ENCODE measurements around the gene NR2F2. TPM values are rescaled to one million over a fixed set of nuclear protein-coding genes. Genes with fewer than 3 reads are reported as not detected.

Gene NR2F2
- total RNA-seq (2014; rRNA removed; shearing (Covaris generic)): 3.1 and 4.0 TPM in 2 replicates

DNA sequence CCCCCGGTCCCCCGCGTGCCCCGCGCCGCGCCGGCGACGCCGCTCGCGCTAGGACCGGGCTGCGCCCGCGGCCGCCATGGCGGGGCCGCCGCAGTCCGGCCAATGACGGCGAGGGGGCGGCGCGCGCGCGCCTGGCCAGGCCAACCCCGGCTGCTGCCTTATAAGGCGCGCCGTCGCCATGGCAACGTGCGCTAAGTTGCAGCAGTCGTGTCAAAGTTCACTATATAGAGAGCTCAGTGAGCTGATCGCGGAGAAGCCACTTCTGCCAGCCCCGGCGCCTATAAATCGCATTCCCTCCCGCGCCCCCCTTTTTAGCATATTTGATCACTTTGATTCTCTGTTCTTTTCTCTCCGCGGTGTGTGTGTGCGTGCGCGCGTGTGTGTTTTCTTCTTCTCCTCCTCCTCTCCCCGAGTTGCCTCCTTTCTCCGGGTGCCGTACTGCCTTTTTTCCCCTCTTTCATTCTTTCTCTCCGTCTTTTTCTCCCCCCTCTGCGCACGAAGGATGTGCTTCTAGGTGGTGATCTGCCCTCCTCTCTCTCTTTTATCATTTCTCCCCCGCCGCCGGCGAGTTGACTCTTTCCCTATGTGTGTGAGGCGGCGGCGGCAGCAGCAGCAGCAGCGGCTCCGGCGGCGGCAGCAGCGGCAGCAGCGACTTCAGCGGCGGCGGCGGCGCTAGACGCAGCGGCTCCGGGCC, at the start of gene NR2F2:
Gene NR2F2 (plus strand): TSS at position 251 of the 694 bp plus-strand sequence. CDS start 1,406 bp downstream, outside the sequence.
- DNase-seq (ENCODE audit: low spot score): peak; percentile 95

DNA sequence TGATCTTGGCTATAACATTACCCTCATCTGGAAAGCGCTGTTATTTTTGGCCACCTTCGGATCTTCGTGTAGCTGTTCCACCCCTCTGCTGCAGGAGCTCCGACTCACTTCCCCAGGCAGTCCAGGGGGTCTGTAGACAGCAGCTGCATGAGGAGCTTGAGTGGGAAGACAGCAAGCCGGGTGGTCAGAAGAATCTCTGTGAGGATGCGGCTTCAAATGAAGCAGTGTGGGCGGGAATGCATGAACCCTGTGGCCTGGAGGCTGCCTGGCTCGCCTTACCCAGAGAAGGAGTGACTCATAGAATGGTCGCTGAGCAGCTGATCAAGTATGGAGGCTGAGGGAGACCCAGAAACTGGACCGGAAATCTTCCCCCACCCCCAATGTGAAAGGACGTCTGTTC, 45.2 kb upstream of the NR2F2 start:
- peak; percentile 13 for DNase-seq (ENCODE audit: low spot score)

DNA sequence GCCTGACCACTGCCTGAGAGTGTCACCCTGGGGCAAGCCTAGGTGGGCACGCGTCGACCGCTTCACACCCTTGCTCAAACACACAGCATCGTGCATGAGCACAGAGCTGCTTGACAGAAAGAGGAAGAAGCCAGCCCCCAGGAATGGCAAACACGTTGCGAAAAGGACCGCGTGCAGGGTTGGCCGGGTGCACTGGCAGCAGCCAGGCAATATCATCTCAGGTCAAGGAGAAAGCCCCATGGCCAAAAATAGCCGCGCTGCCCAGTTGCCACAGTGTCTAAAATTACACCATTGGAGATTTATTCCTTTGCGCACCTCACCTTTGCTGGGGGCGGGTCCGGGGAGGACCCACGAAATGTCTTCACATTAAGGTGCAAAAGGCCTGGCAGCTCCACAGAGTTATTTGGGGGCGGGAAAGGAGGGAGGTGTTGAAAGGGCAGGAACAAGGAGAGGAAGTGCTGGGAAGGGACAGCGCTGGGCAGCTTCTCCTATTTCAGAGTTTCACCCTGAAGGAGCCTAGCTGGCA, 44.7 kb upstream of the NR2F2 start:
- no peak for DNase-seq (ENCODE audit: low spot score)

DNA sequence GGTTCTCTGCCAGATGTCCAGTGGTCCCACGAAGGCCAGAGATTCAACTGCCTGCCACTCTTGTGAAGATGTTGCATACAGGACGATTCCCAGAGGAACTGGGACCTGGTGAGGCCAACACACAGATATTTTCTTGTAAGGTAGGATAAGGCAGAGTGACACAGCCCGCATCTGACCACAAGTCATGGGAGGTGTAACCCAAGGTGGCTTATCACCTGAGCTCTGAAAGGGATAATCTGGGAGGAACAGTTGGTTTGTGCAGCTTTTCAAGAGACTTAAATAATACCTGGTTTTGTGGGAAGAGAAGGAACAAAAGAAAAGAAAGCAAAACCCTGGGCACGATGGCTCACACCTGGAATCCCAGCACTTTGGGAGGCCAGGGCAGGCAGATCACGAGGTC, 39.8 kb upstream of the NR2F2 start:
- no peak for DNase-seq (ENCODE audit: low spot score)

DNA sequence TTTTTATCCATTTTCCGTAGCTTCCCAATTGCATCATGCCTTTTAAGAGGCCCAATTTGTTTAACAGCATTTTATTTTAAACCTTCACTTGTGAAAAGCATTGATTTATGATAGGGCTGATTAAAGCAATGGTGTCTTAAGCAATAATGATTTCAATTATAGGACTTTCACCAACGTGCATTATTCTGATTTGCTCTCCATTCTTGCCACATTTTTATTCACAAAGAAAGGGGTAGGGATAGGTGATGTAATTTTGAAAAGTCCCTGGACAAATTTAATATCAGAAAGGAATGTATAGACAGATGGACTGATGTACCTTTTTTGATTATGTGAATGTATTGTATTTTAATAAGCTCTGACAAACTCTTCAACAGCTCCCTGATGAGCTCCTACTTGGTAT, 37.9 kb upstream of the NR2F2 start:
- DNase-seq (ENCODE audit: low spot score): no peak

DNA sequence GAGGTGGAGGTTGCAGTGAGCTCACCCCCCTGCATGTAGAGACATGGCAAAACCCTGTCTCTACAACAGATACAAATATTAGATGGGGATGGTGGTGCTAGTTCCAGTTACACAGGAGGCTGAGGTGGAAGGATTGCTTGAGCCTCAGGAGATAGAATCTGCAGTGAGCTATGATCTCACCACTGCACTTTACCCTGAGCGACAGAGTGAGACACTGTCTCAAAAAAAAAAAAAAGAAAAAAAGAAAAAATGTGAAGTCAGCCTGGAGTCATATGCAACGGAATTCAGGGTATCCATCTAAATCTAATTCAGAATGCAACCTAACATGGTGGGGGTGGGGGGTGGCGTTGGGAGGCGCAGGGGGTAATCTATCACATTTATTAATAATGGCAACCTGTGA, 37.1 kb upstream of the NR2F2 start:
- DNase-seq (ENCODE audit: low spot score): no peak

DNA sequence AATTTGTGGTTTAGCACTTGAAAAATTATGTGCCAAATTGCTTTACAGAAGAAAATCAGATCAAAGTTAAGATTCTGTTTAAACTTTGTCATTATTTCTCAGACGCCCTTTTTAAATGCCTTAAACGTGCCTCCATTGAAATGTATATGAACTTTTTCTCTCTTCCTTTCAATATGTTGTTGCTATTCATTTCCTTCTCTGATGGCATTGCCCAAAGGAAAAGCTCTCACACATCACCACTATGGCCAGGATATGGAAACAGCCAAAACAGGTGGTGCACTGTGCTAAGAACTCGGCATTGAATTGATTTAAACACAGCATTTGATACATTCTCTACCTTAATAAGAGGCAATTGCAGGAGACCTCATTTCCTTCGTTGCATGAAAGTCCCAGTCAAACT, 35.7 kb upstream of the NR2F2 start:
- no peak for DNase-seq (ENCODE audit: low spot score)

DNA sequence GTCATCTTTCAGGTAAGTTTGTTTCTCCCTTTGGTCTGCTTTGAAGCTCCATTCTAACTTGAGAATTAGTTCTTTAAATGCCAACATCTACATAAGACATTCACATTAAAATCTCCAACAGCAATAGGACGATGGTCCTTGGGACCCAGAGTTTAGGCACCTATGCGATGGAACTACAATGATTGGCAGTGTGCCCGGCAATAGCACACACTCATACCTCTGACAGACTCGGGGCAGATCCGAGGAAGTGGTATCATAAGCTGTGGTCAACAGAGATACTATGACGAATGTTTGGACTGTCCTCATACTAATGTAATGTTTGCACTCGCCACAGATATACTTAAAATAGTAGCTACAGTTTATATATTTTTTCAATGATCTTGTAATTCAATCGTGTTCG, 34.2 kb upstream of the NR2F2 start:
- DNase-seq (ENCODE audit: low spot score): peak; percentile 44

DNA sequence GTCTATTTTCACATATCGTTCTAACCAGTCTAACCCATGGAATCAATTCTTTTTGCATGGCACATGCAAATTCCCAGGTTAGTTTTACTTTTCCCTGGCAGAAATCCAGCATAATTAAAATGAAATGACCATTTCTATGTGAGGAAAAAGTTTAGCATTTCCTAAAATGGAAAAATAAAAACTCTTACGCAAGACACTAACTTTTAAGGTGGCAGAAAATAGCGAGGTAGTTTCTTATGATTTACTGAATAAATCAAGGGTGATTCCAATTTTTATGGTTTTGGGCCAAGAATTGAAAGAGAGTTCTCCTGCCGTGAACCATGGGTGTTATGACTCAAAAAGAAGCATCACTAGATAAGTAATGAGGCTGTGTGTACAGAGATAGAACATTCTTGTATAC, 32.7 kb upstream of the NR2F2 start:
- DNase-seq (ENCODE audit: low spot score): no peak

DNA sequence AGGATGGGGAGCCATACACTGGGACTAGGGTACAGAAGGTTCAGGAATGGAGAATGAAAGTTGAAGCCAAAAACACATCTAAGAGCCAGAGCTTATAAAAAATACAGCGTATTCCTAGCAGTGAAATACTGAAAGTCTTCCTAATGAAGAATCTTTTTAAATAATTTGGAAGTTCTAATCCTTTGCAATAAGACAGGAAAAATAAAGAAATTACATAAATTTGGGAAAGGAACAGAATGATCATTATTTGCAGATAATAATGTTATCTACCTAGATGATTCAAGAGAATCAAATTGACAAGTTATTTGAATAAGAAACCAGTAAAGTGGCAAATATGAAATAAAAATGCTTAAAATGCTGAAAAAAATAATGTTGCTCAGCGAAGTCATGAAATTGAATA, 32.3 kb upstream of the NR2F2 start:
- no peak for DNase-seq (ENCODE audit: low spot score)

DNA sequence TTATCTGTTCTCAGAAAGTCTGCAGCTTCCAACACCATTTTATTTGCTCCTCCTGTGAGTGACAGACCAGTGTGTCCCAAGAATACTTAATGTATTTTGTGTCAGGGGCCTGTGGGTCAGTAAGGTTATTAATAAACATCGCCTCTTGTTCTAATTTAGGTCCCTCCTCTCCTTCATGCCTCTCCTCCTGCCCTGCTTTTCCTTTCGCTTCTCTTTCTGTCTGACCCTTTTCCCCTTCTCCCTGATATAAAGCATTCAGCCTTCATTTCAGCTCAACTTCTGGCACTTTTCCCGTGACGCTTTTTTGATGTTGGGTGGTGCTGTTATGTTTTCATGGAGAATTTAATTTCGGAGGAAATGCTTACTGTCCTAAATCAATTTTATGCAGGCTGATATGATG, 29.7 kb upstream of the NR2F2 start:
- no peak for DNase-seq (ENCODE audit: low spot score)

DNA sequence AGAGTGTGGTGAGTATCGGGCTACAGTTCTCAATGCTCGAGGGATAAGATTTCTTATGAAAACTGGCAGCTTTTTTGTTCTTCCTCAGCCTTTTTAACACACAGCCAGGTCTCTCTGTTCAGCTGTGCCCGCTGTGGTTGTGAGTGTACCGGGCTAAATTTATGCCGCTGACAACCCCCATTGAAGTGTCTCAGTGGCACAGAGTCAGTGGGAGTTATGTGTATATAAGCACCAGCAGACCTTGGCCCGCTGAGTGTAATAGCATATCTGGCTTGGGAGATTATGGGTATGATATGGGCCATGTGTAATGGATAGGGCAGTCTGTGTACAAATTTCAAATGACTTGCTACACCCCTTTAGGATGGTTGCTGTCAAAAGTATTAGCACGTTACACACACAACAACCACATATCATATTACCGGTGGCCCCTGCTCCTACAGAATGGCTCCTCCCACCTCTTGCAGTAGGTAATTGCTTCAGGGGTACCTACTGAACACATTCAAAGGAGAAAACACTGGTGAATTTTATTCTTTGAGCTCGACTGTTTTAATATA, 26.9 kb upstream of the NR2F2 start:
- no peak for DNase-seq (ENCODE audit: low spot score)

DNA sequence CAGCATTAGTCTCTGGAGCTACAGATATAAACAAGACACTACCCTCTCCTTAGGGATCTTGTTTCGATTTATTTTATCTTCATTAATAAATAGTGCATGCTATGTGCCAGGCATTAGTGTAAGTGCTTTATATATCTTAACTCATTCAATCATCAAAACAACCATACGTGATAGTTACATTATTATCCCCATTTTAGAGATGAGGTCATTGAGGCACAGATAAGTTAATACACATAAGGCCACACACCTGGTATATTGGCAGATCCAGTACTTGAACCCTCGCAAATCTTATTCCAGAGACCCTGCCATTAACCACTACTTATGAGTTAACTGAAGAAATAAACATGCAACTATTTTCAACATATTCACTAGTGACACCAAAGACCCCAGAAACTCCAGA, 25.7 kb upstream of the NR2F2 start:
- DNase-seq (ENCODE audit: low spot score): no peak

DNA sequence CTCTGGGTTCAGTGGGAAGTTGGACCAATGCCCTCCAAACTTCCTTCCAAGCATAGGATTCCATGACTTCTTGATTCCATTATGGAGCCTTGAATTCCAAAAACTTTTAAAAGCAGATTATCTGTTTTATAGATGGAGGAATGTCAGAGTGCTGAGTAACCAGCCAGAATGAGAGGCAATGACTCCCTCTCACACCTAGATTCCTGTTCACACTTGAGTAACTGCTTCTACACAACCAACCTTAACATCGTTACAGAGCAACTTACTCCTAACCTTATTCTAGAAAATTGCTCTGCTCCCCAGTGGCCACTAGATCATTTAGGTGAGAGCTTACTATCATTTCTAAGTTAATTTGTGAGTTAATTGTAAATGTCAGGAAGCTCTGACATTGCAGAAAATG, 24.2 kb upstream of the NR2F2 start:
- no peak for DNase-seq (ENCODE audit: low spot score)

DNA sequence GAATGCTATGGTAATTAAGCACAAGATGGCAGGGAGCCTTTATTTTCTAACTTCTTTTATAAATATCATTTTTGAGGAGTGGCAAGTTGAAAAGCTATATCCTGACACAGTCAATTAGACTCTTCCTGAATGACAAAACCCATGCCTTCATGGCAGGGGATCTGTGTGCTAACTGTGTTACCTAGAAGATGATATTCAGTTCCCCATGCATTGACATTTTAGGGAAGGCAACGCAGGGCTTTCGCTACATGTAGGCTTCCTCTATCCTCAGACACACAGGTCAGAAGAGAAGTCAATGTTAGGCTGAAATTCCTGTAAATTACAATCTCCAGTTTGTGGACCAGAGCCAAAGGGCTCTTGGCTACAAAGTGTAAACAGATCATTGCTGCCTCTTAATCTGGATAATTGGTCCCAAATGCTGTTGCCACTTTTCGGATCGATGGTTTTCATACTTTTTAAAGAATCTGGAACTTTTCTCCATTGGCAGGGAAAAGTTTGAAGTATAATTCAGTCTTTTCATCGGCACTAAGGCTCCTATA, 22.6 kb upstream of the NR2F2 start:
- DNase-seq (ENCODE audit: low spot score): no peak

DNA sequence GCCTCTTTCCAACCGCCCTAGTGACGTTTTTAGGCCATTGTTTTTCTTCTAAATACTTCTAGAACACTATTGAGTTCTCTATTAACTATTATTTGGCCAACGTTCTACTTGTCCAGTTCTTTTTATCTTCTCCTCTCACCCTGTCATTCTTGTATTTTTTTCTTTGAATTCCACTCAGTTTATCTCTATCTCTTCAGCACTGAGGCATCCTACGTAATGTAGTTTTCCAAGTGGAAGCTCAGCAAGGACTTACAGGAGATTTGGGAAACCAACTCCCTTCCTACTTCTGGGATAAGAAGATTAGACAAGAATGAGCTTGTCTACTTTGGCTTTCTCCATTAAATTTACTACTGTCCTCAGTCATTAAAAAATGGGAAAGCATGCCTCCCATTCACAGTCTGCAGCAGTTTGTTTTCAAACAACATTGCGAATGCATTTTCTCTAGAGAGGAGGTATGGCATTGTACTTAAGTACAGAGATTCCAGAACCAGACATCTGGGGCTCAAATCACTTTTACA, 21.3 kb upstream of the NR2F2 start:
- DNase-seq (ENCODE audit: low spot score): no peak

DNA sequence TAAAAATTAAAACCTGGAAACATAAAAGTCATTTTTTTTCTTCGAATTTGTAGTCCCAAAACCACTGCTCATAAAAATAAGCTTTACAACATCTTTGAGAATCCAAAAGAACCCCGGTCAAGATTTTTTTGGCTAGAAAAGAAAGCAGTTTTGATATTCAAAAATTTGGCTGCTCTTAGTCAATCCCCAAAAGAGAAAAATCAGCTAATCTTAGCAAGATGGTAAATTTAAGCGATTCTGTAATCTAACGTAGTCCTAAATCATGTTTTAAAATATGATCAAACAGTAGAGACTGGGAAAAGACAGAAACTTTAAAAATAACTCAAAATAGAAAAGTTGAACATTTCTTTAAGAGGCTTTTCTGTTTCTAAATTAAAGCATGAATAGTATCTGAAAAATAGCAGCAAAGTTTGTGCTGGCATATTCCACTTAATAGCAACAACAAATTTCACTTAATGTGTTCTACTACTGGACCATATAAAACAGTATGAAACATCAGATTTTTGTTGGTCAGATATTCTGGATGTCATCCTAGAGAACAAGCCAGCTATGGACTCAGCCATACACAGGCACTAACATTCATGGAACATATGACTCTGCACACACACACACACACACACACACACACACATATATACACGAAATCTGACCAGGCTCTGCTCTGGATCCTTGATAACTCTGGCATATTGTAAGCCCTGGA, 19.1 kb upstream of the NR2F2 start:
- DNase-seq (ENCODE audit: low spot score): no peak

DNA sequence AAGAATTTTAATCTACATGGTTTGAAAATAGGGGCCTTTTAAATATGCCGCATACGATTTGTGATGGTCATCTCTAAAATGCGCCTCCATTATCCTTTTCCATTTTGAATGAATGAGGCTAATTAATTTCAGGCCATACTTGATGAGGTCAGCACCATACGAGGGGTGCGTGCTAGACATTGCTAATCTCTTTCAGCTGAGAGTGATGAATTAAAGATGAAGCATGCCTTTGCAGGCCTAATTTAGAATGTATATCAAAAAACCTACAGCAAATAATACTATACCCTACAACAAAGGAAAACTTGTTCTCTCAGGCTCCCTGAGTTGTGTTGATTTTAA, 18.6 kb upstream of the NR2F2 start:
- DNase-seq (ENCODE audit: low spot score): no peak

DNA sequence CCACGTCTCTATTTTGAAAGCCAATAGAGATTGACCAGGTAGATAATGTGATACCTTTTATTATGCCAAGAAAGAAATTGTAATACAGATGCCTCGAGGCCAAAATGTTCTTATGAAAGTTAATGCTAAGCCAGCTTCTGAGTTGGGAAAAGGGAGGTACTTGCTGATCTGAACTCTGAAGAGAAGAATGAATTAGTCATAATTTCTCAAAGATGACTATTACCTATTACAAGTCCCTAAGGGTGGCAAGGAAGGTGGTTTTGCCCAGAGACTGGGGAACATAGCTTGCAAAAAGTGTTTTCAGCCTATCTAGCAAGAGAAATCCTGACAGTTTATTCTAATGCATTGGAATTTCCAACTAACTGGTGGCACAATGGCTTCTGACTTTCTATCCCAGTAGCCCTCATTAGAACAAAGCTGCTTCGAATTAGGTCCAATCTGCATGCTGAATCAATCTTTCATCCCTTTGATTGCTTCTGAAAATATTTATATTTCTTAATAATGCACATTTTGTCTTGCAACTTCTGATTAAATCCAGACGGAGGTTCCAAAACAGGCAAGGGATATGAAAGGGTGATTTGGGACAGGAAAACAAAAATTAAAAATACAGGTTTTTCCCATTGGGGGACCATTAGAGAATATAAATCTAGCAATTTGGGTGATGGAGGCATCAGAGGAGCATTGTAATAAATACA, 17.7 kb upstream of the NR2F2 start:
- DNase-seq (ENCODE audit: low spot score): no peak

DNA sequence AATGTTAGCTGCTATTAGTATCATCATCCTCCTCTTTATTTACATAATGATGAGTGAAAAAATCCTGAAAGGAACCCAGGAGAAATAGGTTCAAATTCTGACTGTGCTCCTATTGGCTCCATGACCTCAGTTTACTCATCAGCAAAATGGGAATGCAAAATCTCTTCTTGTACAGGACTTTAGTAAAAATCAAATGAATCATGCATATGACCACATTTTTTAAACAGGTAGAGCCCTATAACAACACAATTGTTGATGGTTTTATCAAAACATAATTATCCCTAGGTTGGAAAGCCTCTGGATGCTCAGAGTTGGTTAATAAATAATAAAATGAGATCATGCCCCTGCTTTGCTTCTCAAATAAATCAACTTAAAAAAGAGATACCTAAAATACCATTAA, 16.0 kb upstream of the NR2F2 start:
- no peak for DNase-seq (ENCODE audit: low spot score)

DNA sequence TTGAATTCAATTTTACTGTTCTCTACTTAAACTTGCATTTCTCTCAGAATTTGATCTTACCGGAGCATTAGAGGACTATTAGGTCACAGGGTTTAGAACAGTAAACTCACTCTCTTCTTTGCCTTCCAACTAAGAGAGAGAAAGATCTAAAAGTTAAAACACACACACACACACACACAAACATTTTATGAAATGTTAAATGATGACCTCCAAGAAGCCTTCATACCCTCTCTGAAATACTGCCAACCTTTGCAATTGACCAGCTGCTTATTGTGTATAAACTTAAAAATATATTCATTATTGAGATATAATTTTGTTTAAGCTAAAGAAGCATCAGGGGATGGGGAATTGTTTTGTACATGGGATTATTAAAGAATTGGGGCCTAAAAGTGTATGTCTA, 15.5 kb upstream of the NR2F2 start:
- DNase-seq (ENCODE audit: low spot score): no peak
